Activated CD4-positive, alpha-beta T cell treated with anti-CD3 and anti-CD28 coated beads, Interleukin-2, amount 50 U/mL, for 16 hours (primary cell): ENCODE data around the gene KRT16.
"Not testable (repeated sequence)": the region's sequence is repeated elsewhere in the genome, so short reads cannot be mapped to it uniquely, and the experiment has no call there.

Experiments
- DNase-seq: peaks from one replicate; pipeline ENCODE4 v3.0.0-alpha.2; 2020

KRT16 gene

GRCh38 chr17:41626914-41627295, 14.3 kb upstream of the KRT16 start:
- not testable (repeated sequence) for DNase-seq

GRCh38 chr17:41626028-41626913, 13.7 kb upstream of the KRT16 start:
- not testable (repeated sequence) for DNase-seq

- DNase-seq: no peak
These were observed 13.0 kb upstream of the KRT16 start for GRCh38 chr17:41625602-41626001.

GRCh38 chr17:41624208-41625101, 11.9 kb upstream of the KRT16 start, which contains the start of gene KRT17:
Gene KRT17 (minus strand): TSS chr17:41624575. CDS start chr17:41624509, 66 bp downstream.
- no peak for DNase-seq

GRCh38 chr17:41623184-41623861, 10.8 kb upstream of the KRT16 start:
- DNase-seq: not testable (repeated sequence)

- DNase-seq: not testable (repeated sequence)
These were observed 10.0 kb upstream of the KRT16 start for GRCh38 chr17:41622340-41623183.

- no peak for DNase-seq
These were observed 9.3 kb upstream of the KRT16 start for GRCh38 chr17:41621916-41622315.

GRCh38 chr17:41621435-41621817, 8.9 kb upstream of the KRT16 start:
- DNase-seq: not testable (repeated sequence)

- no peak for DNase-seq
These were observed 8.2 kb upstream of the KRT16 start for GRCh38 chr17:41620583-41621434.

GRCh38 chr17:41619927-41620582, 7.5 kb upstream of the KRT16 start:
- DNase-seq: not testable (repeated sequence)

- DNase-seq: no peak
These were observed 6.7 kb upstream of the KRT16 start for GRCh38 chr17:41619036-41619926.

GRCh38 chr17:41618341-41619035, 5.9 kb upstream of the KRT16 start:
- DNase-seq: no peak

GRCh38 chr17:41617698-41618097, 5.1 kb upstream of the KRT16 start:
- DNase-seq: no peak

- no peak for DNase-seq
These were observed 4.6 kb upstream of the KRT16 start for GRCh38 chr17:41617136-41617535.

GRCh38 chr17:41616486-41616885, 3.9 kb upstream of the KRT16 start:
- not testable (repeated sequence) for DNase-seq

GRCh38 chr17:41615454-41615853, 2.9 kb upstream of the KRT16 start:
- no peak for DNase-seq

GRCh38 chr17:41614767-41615166, 2.2 kb upstream of the KRT16 start:
- not testable (repeated sequence) for DNase-seq

GRCh38 chr17:41614098-41614497, 1.5 kb upstream of the KRT16 start:
- DNase-seq: no peak
